ENCODE results near the gene TXNIP. TPM values are rescaled to one million over a fixed set of nuclear protein-coding genes. Genes with fewer than 3 reads are reported as not detected.
A peak's percentile ranks its signal among the peaks of the same experiment; 100 is the strongest.

TXNIP gene
- total RNA-seq, 1 experiment from 2014 or later = 27.3 TPM

DNA sequence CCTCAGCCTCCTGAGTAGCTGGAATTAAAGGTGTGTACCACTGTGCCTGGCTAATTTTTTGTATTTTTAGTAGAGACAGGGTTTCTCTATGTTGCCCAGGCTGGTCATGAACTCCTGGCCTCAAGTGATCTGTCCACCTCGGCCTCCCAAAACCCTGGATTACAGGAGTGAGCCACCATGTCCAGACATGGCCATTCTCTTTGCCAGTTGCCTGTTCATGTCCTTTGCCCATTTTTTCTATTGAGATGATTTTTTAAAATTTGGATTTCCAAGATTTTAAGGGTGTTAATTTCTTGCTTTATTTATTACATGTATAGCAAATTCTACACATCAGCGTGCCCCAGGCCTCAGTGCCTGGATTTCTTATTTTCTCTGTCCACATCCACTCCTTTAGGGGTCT is 29.1 kb downstream of the TXNIP start:
- Histone ChIP-seq H3K9me3 (ENCODE audit: low read depth, low read length, poor library complexity, severe bottlenecking) (peaks cover 5% of the 10 kb centered on the region), H3K27me3 (replicated peaks; ENCODE audit: insufficient read depth, low read depth, low read length, poor library complexity) (no peaks in the 10 kb centered on the region), H3K27ac (ENCODE audit: low read depth, low read length, poor library complexity, severe bottlenecking) (no peak overlapping the region), H3K36me3 (ENCODE audit: insufficient read depth, low read length, poor library complexity, severe bottlenecking) (no peaks in the 10 kb centered on the region), H3K4me3 (ENCODE audit: low read depth, low read length, poor library complexity, severe bottlenecking) (no peak overlapping the region), H3K4me1 (ENCODE audit: insufficient read depth, low read length, poor library complexity, severe bottlenecking) (peaks cover 16% of the 10 kb centered on the region)
- POLR2A ChIA-PET (ENCODE audit: low non-redundant PET) = no interaction called here
- no TSS peak for BruUV-seq (replicated peaks)
- intact Hi-C loops (cut with micrococcal nuclease; ENCODE audit: unreplicated experiment) = no loop called here
- CTCF ChIA-PET = no interaction called here
- no peak for DNase-seq (ENCODE audit: low spot score)
- TF ChIP-seq, protein P1, sequence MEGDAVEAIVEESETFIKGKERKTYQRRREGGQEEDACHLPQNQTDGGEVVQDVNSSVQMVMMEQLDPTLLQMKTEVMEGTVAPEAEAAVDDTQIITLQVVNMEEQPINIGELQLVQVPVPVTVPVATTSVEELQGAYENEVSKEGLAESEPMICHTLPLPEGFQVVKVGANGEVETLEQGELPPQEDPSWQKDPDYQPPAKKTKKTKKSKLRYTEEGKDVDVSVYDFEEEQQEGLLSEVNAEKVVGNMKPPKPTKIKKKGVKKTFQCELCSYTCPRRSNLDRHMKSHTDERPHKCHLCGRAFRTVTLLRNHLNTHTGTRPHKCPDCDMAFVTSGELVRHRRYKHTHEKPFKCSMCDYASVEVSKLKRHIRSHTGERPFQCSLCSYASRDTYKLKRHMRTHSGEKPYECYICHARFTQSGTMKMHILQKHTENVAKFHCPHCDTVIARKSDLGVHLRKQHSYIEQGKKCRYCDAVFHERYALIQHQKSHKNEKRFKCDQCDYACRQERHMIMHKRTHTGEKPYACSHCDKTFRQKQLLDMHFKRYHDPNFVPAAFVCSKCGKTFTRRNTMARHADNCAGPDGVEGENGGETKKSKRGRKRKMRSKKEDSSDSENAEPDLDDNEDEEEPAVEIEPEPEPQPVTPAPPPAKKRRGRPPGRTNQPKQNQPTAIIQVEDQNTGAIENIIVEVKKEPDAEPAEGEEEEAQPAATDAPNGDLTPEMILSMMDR (conservative IDR thresholded peaks at IDR 0.05; ENCODE audit: low read depth, low read length) = no peak
- no peak for TF ChIP-seq EZH2 (IDR thresholded peaks at IDR 0.05; ENCODE audit: borderline replicate concordance, low read depth, low read length, poor library complexity, severe bottlenecking)

DNA sequence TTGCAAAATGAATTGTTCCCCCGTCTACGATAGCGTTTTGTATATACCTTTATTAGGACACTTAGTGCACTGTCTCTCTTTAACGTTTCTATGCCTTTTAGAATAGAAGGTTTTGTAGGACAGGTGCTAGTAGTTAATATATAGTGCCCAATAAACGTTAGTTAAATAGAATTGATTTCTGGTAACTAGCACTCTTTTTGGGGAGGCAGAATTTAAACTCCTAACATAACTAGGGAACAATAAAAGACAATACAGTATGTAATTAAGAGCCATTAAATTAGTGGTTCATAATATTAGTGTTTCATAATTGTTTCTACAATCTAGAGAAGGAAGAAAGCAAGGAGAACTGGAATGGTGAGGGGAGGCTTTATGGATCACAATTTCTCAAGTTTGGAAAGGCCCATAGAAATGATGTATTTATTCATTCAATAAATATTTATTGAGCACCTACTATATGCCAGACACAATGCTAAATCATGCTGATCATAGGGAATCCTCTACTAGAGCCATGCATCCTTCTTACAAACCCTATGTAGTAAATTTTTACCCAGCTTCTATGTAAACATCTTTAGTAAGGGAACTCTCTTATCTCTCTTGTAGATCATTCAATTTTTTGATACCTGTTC is 31.1 kb downstream of the TXNIP start:
- intact Hi-C loops (cut with micrococcal nuclease; ENCODE audit: unreplicated experiment) = no loop called here
- Histone ChIP-seq H3K4me1 (ENCODE audit: insufficient read depth, low read length, poor library complexity, severe bottlenecking) (peaks cover 17% of the 10 kb centered on the region), H3K27ac (ENCODE audit: low read depth, low read length, poor library complexity, severe bottlenecking) (peak overlapping the region; percentile 78), H3K36me3 (ENCODE audit: insufficient read depth, low read length, poor library complexity, severe bottlenecking) (no peaks in the 10 kb centered on the region), H3K4me3 (ENCODE audit: low read depth, low read length, poor library complexity, severe bottlenecking) (peak overlapping the region; percentile 59), H3K9me3 (ENCODE audit: low read depth, low read length, poor library complexity, severe bottlenecking) (peaks cover 5% of the 10 kb centered on the region), H3K27me3 (replicated peaks; ENCODE audit: insufficient read depth, low read depth, low read length, poor library complexity) (no peaks in the 10 kb centered on the region)
- TF ChIP-seq, protein P1 (conservative IDR thresholded peaks at IDR 0.05; ENCODE audit: low read depth, low read length) = no peak
- no peak for TF ChIP-seq EZH2 (IDR thresholded peaks at IDR 0.05; ENCODE audit: borderline replicate concordance, low read depth, low read length, poor library complexity, severe bottlenecking)
- CTCF ChIA-PET = interaction anchor here (1.0 to 1.5 kb wide), 4 partner anchors 12 to 73 kb away, joined by 3 to 8 read pairs (median 4); no protein-coding TSS in a partner anchor
- no TSS peak for BruUV-seq (replicated peaks)
- POLR2A ChIA-PET (ENCODE audit: low non-redundant PET) = interaction anchor here (0.5 to 0.6 kb wide), 2 partner anchors 38 to 107 kb away, joined by 3 read pairs; partner anchors contain the start of gene RBM8A
- no peak for DNase-seq (ENCODE audit: low spot score)

DNA sequence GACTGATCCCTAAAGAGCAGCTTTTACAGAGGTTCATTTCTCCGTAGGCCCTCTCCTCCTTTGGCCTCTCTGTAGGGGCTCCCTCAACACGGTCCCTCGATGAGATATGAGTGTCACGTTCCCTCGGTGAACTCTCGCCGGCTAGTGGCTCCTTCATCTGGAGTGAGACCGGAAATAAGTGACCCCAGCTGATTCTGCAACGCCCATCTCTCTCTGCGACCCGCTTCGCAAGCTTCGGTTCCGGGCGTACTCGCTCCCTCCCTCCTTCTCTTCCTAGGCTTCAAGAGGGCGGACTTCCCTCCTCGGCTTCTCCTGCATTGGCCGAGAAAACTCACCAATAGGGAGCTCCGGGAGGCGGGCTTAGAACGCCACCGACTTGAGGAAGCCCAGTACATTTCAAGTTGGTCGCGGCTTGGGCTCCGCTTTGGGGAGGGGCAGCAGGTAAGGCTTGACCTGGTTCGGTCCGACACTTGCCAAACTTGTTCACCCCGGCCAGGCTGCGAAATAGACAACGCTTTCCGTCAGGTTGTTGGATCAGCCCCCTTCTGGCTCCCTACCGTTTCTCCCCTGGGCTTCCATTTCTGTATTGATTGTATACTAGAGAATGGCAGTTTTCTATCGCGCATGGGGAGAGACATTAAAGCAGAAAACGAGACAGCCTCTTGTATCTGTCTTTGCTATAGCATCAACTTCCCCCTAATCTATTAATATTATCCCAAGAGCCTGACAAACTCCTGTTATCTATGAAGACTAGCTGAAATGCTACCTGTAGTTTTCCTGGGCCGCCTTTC is 31.9 kb downstream of the TXNIP start, which contains the start of the genes ANKRD34A and POLR3GL:
Gene ANKRD34A (minus strand): TSS at position 248 of the 791 bp plus-strand sequence. CDS start 2,816 bp downstream, outside the sequence.
Gene POLR3GL (plus strand): TSS at position 363 of the 791 bp plus-strand sequence. CDS start 10,176 bp downstream, outside the sequence.
- Histone ChIP-seq H3K36me3 (ENCODE audit: insufficient read depth, low read length, poor library complexity, severe bottlenecking) (no peaks in the 10 kb centered on the region), H3K27ac (ENCODE audit: low read depth, low read length, poor library complexity, severe bottlenecking) (peak within 1 kb of the TSS; percentile 78), H3K27me3 (replicated peaks; ENCODE audit: insufficient read depth, low read depth, low read length, poor library complexity) (no peaks in the 10 kb centered on the region), H3K4me1 (ENCODE audit: insufficient read depth, low read length, poor library complexity, severe bottlenecking) (peaks cover 24% of the 10 kb centered on the region), H3K9me3 (ENCODE audit: low read depth, low read length, poor library complexity, severe bottlenecking) (peaks cover 5% of the 10 kb centered on the region), H3K4me3 (ENCODE audit: low read depth, low read length, poor library complexity, severe bottlenecking) (peak within 1 kb of the TSS; percentile 71)
- TF ChIP-seq, protein P1 (conservative IDR thresholded peaks at IDR 0.05; ENCODE audit: low read depth, low read length) = no peak
- TF ChIP-seq EZH2 (IDR thresholded peaks at IDR 0.05; ENCODE audit: borderline replicate concordance, low read depth, low read length, poor library complexity, severe bottlenecking) = no peak
- BruUV-seq (replicated peaks) = TSS peak; percentile 78
- POLR2A ChIA-PET (ENCODE audit: low non-redundant PET) = interaction anchor here (0.5 to 1.1 kb wide), 3 partner anchors 11 to 106 kb away, joined by 3 to 7 read pairs (median 3); partner anchors contain the start of gene RBM8A
- CTCF ChIA-PET = interaction anchor here (0.9 to 1.5 kb wide), 5 partner anchors 13 to 119 kb away, joined by 3 to 8 read pairs (median 3); partner anchors contain the start of gene NUDT17
- intact Hi-C loops (cut with micrococcal nuclease; ENCODE audit: unreplicated experiment) = loop anchor here (5.0 kb wide), 1 partner anchor 37 kb away; the partner anchor contains the start of gene RBM8A
- peak; percentile 95 for DNase-seq (ENCODE audit: low spot score)
